Measurements from ENCODE around the gene PITX3.

GRCh38 chr10:102243309-102243708, 2.0 kb upstream of the PITX3 start:
- TF ChIP-seq EGR1 (IDR thresholded peaks at IDR 0.05; ENCODE audit: low read depth) (no peak), ATF3 (IDR thresholded peaks at IDR 0.05) (no peak), CTCF (IDR thresholded peaks at IDR 0.05 in 2 of 3, conservative IDR thresholded peaks at IDR 0.05 in 1 of 3; ENCODE audit: borderline replicate concordance in 1 of 3, insufficient read depth in 1 of 3, low read depth in 2 of 3, low read length in 2 of 3) (no peak), POLR2A (IDR thresholded peaks at IDR 0.05; ENCODE audit: borderline replicate concordance, extremely low read depth, insufficient read depth, insufficient read length) (no peak), POLR2AphosphoS5 (IDR thresholded peaks at IDR 0.05; ENCODE audit: low read depth, low read length) (no peak), JUND (IDR thresholded peaks at IDR 0.05) (no peak), REST (IDR thresholded peaks at IDR 0.05; ENCODE audit: low read depth) (no peak), ELF1 (IDR thresholded peaks at IDR 0.05; ENCODE audit: borderline replicate concordance, low read depth) (no peak), ZNF274 (IDR thresholded peaks at IDR 0.05; ENCODE audit: low read depth, low read length) (no peak), CEBPB (IDR thresholded peaks at IDR 0.05; ENCODE audit: low read depth) (no peak), EZH2 (IDR thresholded peaks at IDR 0.05) (no peak)

Measured in HCT116 (cell line).